Fibroblast of gingiva (primary cell): Measurements from ENCODE around the gene PPP2R2B.

Source experiments
- DNase-seq: peaks from one replicate; pipeline ENCODE4 v3.0.0-alpha.2; 2011; ENCODE audit warnings: low read depth

Gene PPP2R2B

GRCh38 chr5:146781157-146781556 lies 97.4 kb downstream of the PPP2R2B start:
- no peak for DNase-seq

GRCh38 chr5:146779211-146779869 lies 99.2 kb downstream of the PPP2R2B start:
- no peak for DNase-seq

GRCh38 chr5:146778795-146779194 lies 99.8 kb downstream of the PPP2R2B start:
- DNase-seq, result no peak

GRCh38 chr5:146778261-146778660 lies 100.3 kb downstream of the PPP2R2B start:
- DNase-seq, result no peak

GRCh38 chr5:146772881-146773466 lies 105.6 kb downstream of the PPP2R2B start:
- no peak for DNase-seq

- DNase-seq, result no peak
These were observed 107.6 kb downstream of the PPP2R2B start for GRCh38 chr5:146770980-146771379.

GRCh38 chr5:146770546-146770945 lies 108.0 kb downstream of the PPP2R2B start:
- no peak for DNase-seq

DNA sequence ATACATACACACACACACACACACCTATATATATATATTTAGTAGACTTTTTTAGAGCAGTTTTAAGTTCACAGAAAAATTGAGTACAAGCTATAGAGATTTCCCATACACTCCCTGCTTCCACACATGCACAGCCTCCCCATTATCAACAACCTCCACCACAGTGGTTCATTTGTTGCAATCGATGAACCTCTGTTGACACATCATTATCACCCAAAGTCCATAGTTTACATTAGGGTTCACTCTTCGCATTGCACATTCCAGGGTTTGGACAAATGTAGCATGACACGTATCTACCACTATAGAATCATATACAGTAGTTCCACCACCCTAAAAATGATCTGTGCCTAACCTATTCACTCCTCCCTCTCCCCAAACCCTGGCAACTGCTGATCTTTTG lies 111.0 kb downstream of the PPP2R2B start:
- no peak for DNase-seq

DNA sequence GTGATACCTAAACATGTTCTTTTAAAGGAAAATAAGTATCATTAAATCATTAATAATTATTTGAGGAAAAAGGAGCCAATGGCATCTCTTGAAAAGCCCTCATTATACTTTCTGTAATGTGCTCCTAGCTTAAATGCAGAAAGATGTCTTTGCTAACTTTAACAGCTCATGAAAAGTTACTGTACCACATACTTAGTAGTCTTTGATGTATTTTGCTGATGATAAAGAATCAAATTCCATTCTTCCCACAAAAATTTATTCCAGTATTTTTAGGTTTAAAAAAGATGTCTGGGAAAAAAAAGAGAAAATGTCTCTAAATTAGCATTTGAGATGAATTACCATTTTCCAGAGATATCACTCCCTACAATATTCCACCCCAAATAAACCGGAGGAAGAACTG lies 112.5 kb downstream of the PPP2R2B start:
- DNase-seq, result no peak

- DNase-seq, result no peak
These were observed 113.3 kb downstream of the PPP2R2B start for GRCh38 chr5:146765089-146765832.

- DNase-seq, result no peak
These were observed 115.7 kb downstream of the PPP2R2B start for GRCh38 chr5:146762830-146763229.

DNA sequence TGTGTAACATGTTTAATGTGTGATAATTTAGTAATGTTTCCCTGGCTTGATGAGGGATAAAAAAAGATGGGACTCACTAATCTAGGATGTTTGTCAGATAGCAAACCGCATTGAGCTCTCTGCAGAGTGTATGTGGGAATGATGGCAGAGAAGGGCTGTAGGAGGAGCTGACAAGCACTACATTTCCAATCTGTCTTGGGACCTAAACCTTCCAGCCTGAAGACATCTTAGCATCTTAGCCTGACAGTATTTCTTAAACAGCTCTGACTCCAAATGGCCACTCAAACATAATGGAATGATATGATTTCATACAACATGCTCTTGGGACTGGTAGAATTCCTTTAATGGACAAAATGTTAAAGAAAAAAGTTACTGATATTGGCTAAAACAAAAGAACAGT lies 116.7 kb downstream of the PPP2R2B start:
- DNase-seq, result no peak

GRCh38 chr5:146758938-146759337 lies 119.6 kb downstream of the PPP2R2B start:
- DNase-seq, result no peak

- no peak for DNase-seq
These were observed 120.5 kb downstream of the PPP2R2B start for GRCh38 chr5:146758076-146758475.

DNA sequence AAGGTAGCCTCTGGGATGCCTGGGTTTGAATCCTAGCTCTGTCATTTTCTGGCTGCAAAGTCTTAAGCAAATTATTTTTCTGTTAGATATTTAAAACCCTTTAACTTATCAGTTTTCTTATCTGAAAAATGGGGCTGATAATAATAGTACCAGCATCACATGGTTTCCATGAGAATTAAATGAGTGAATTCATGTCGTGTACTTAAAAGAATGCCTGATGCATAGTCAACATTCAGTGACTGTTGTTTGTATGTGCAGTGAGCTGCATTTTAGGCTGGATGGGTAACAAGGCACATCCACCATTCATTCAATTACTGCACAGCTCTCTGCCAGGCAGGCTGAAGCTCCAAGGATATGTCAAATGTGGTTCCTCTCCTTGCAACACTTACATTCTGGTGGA lies 122.0 kb downstream of the PPP2R2B start:
- DNase-seq, result no peak

DNA sequence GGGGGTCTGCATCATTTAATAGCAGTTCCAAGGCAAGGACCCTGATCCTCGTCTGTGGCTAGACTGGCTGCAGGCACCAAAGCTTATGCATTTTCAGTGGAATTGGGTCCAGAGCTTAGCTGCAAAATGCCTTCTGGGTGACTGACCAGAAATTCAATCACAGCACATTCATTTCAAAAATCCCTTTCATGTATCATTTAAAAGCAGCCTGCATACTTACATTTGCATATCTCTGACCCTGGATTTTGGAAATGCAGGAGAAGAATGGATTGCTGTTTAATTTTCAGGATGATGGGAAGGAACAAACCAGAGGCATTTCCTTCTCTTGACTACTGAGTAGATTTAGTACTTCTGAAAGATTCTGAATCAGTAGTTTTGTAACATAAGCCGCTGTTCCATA lies 122.8 kb downstream of the PPP2R2B start:
- no peak for DNase-seq

GRCh38 chr5:146754621-146755020 lies 123.9 kb downstream of the PPP2R2B start:
- no peak for DNase-seq

DNA sequence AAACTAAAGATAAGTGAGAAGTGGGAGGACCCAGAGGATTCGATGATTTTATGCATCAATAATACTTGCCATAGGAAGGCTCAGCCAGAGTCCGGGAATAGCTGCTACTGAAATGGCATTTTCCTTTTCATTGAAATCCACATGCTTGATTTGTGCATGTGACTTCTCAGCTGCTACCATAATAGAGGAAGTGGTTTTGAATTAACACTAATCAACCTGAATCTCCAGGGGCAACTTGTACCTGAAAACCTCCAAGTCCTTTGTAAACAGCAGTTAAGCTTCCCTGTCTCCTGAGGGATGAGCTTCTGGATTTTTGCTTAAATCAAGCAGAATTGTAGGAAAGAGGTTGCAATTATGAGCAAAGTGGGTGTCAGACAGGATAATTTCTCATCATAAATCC lies 124.9 kb downstream of the PPP2R2B start:
- DNase-seq, result no peak

DNA sequence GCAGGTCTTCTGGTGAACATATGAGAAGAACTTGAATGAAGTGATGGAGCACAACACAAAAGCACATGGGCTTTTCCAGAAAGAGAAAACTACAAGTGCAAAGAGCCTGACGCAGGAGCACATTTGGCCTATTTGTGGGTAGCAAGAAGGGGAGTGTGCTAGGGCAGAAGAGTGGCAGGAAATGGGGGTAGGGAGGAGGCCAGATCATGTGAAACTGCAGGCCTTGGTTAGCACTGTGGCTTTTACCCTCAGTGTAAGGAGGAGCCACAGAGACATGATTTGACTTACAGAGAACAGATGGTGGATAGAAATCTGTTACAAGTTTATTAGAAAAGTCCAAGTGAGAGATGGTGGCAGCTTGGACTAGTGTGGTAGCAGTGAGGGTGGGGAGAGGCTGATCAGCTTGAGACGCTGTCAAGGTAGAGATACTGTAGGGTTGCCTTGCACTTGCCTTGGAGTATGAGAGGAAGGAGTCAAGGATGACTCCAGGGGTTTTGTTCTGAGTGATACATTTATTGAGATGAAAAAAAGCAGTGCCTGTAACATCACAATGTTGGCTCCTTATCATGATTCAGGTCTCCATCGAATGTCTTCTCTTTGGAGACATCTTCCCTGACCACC lies 126.7 kb downstream of the PPP2R2B start:
- no peak for DNase-seq

GRCh38 chr5:146751054-146751453 lies 127.5 kb downstream of the PPP2R2B start:
- no peak for DNase-seq

- DNase-seq, result no peak
These were observed 130.0 kb downstream of the PPP2R2B start for GRCh38 chr5:146748533-146748932.

GRCh38 chr5:146745931-146746577 lies 132.5 kb downstream of the PPP2R2B start:
- DNase-seq, result no peak
